BJ (cell line): ENCODE data around the gene PIAS3. TPM values are rescaled to one million over a fixed set of nuclear protein-coding genes. Genes with fewer than 3 reads are reported as not detected.
A peak's percentile ranks its signal among the peaks of the same experiment; 100 is the strongest.
"Not testable (repeated sequence)": the region's sequence is repeated elsewhere in the genome, so short reads cannot be mapped to it uniquely, and the experiment has no call there.

ENCODE experiments used
- CTCF ChIA-PET: fragments of 350-600 bp; formaldehyde crosslinking; extraction: SDS; loops from one replicate; lab custom pipeline; 2021; ENCODE audit warnings: antibody characterized with exemption, inconsistent platforms; lab: Yijun Ruan, JAX
- POLR2A ChIA-PET: fragments of 300-600 bp; sonication (Branson Sonifier 250); formaldehyde crosslinking; extraction: SDS; loops from one replicate; lab custom pipeline; 2021; ENCODE audit warnings: antibody characterized with exemption; lab: Charles Lee
- DNase-seq: peaks from one replicate; pipeline ENCODE4 v3.0.0-alpha.2; 2011; ENCODE audit warnings: low read depth
- H3K27me3 ChIP-seq: 2 replicates; pipeline ENCODE4 v1.6.0; 2011; ENCODE audit warnings: low read length; ENCODE audit not compliant: control insufficient read depth, insufficient read depth
- H3K36me3 ChIP-seq: 2 replicates; pipeline ENCODE4 v1.5.1; 2011; ENCODE audit warnings: low read length; ENCODE audit not compliant: control insufficient read depth, insufficient read depth
- H3K4me3 ChIP-seq: 2 replicates; pipeline ENCODE4 v1.5.1; 2011; ENCODE audit warnings: low read depth, mild to moderate bottlenecking, control low read depth, low read length
- polyA plus RNA-seq: library from polyadenylated mRNA; depleted of rRNA; stranded (reverse); fragments of >200 nt; gene quantifications from 2 replicates; pipeline ENCODE4 v1.2.3, GENCODE V29; 2011
- TF ChIP-seq, protein P1 (sequence below): IDR thresholded peaks from 2 replicates; pipeline ENCODE4 v1.5.1; 2011; ENCODE audit warnings: low read depth, mild to moderate bottlenecking, control low read depth, inconsistent platforms, low read length, moderate library complexity; ENCODE audit not compliant: insufficient read depth

PIAS3 gene
- polyA plus RNA-seq, 1 experiment: 38.0 TPM

DNA sequence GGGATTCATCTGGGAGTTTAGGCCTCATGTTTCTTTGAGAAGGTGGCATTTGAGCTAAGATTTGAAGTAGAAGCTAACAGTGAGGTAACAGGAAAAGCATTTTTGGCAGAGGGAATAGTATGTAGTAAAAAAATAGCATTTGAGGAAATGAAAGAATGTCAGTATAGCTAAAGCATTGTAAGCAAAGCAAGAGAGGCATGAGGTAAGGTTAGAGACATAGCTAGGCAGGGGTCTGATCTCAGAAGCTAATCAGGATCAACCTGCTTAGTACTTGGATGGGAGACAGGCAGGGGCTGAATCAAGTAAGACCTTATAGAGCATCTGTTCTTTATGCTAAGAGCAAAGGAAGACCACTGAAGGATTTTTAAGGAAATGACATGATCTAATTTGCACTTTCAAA, 30.9 kb downstream of the PIAS3 start:
- Histone ChIP-seq H3K27me3 (no peaks in the 10 kb centered on the region), H3K36me3 (peaks cover 15% of the 10 kb centered on the region), H3K4me3 (no peak overlapping the region)
- ChIA-PET POLR2A (no interaction called here), CTCF (interaction anchor here (1.5 to 4.0 kb wide), 3 partner anchors 12 to 18 kb away, joined by 3 to 16 read pairs (median 4); no protein-coding TSS in a partner anchor)
- DNase-seq: no peak
- TF ChIP-seq, protein P1, sequence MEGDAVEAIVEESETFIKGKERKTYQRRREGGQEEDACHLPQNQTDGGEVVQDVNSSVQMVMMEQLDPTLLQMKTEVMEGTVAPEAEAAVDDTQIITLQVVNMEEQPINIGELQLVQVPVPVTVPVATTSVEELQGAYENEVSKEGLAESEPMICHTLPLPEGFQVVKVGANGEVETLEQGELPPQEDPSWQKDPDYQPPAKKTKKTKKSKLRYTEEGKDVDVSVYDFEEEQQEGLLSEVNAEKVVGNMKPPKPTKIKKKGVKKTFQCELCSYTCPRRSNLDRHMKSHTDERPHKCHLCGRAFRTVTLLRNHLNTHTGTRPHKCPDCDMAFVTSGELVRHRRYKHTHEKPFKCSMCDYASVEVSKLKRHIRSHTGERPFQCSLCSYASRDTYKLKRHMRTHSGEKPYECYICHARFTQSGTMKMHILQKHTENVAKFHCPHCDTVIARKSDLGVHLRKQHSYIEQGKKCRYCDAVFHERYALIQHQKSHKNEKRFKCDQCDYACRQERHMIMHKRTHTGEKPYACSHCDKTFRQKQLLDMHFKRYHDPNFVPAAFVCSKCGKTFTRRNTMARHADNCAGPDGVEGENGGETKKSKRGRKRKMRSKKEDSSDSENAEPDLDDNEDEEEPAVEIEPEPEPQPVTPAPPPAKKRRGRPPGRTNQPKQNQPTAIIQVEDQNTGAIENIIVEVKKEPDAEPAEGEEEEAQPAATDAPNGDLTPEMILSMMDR: no peak

DNA sequence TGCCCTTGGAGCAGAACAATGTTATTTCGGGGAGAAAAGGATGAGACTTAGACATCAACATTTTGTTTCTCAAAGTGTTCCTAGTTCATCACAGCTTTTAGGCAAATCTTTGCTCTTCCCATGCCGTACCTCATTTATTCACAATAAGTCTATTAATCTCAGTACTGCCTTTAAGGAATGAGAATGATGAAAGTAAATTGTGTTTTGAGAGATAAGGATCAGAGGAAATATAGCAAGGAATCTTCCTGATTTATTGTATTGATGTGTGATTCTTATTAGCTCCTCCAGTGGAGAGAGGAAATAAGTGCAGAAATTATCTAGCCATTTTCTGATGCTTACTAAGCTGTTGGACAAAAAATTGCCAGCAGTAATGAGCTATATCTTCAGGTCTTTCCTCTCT, 32.9 kb downstream of the PIAS3 start:
- POLR2A ChIA-PET: interaction anchor here (0.6 kb wide), 1 partner anchor 23 kb away, joined by 3 read pairs; no protein-coding TSS in a partner anchor
- DNase-seq: no peak
- CTCF ChIA-PET: interaction anchor here (1.0 to 4.0 kb wide), 7 partner anchors 14 to 104 kb away, joined by 3 to 36 read pairs (median 4); partner anchors contain the start of gene NUDT17
- Histone ChIP-seq H3K27me3 (no peaks in the 10 kb centered on the region), H3K4me3 (no peak overlapping the region), H3K36me3 (peaks cover 11% of the 10 kb centered on the region)
- TF ChIP-seq, protein P1: no peak

DNA sequence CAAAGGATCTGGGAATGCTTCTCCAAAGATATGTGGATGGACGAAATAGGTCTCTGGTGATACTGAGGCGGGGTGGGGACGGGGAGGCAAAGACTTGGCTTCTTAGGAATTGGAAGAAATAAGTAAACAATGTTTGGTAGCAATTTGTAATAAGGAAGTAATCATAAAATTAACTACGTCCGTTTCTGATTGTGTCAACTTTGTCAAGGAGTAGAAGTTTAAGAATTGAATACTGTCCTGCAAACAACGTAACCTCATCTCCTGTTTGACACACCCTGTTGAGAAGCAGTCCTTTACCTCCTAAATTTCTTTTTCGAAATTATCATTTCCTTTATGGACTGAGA, 34.4 kb downstream of the PIAS3 start:
- POLR2A ChIA-PET: no interaction called here
- CTCF ChIA-PET: interaction anchor here (0.9 to 4.0 kb wide), 5 partner anchors 12 to 99 kb away, joined by 3 to 36 read pairs (median 4); partner anchors contain the start of gene NUDT17
- no peak for DNase-seq
- TF ChIP-seq, protein P1: no peak
- no peaks in the 10 kb centered on the region for H3K27me3 ChIP-seq
- peak overlapping the region; percentile 50 for H3K4me3 ChIP-seq
- H3K36me3 ChIP-seq: peaks cover 11% of the 10 kb centered on the region

DNA sequence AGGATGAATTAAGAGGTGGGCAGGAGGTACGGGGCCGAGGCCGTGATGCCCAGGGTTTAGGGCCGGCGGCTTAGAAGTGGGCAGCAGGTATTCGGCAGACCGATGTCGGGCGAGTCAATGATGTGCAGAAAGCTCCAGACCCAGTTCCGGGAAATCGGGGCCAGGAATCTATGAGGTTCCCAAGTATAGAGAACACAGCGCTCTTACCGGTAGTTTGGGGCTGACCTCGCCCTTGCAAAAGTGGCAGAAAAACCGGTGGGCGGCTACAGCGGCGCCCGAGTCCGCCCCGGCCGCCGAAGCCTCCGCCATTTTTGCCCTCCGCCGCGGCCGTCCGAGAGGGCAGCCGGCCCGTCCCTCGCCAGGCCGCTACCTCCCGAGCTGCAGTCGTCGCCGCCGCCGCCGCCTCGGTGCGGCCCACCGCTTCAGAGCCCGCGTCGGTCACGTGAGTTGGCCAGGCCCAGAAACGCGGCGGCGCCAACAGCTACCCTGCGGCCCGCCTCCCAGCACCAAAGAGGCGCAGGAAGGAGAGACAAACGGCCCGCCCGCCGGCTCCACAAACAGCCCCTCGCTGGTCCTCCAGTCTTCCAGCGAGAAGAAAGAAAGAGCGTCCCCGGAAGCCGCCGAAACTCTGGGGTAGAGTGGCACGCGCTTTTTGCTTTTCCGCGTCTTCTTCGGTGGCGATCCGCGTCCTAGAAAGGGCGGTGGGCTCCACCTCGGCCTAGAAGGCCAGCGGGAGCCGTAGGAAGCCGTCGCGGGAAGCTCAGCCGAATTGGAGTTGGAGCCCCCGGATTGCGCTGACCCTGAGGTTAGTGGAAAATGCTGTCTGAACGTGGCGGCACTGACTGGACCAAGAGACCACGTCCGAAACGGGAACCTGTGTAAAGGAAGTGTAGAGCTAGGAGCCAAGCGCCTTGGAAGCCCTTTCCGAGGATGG, 35.0 kb downstream of the PIAS3 start, which contains the start of the genes POLR3C and RNF115:
Gene POLR3C, plus strand, starts transcription at position 636 of the 934 bp plus-strand sequence. CDS start 1,577 bp downstream, outside the sequence.
Gene RNF115, minus strand, starts transcription at position 531 of the 934 bp plus-strand sequence. Its CDS starts 222 bp downstream, at position 309.
- ChIA-PET CTCF (interaction anchor here (0.9 to 4.0 kb wide), 6 partner anchors 13 to 99 kb away, joined by 3 to 36 read pairs (median 3); partner anchors contain the start of gene NUDT17), POLR2A (interaction anchor here (0.6 kb wide), 1 partner anchor 23 kb away, joined by 4 read pairs; no protein-coding TSS in a partner anchor)
- TF ChIP-seq, protein P1: no peak
- no peaks in the 10 kb centered on the region for H3K27me3 ChIP-seq
- peak; percentile 52 for DNase-seq
- peaks cover 8% of the 10 kb centered on the region for H3K36me3 ChIP-seq
- peak within 1 kb of the TSS; percentile 50 for H3K4me3 ChIP-seq

DNA sequence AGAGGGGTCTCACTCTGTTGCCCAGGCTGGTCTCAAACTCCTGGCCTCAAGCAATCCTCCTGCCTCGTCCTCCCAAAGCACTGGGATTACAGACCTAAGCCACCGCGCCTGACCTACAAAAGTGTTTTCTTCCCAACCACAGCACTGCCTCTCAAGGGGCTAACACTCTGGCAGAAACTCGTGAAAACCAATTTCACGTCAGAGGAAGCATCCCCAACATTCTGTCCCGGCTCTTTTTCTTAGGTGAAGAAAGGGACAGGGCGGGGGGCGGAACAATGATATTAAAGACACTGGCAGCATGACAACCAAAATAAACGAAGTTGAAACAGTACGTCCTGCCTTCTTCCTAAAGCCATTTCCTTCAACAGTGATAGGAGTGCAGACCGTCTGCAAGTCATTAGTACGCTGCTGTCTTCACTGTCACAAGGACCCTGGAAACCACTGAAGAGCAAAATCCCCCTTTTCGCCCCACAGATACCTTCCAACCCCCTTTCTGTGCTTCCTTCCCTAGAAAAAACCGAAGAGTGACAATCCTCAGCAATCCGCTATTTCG, 36.0 kb downstream of the PIAS3 start:
- H3K27me3 ChIP-seq, POLR2A ChIA-PET, DNase-seq, CTCF ChIA-PET, H3K36me3 ChIP-seq: not testable (repeated sequence)
- peak overlapping the region; percentile 14 for H3K4me3 ChIP-seq

DNA sequence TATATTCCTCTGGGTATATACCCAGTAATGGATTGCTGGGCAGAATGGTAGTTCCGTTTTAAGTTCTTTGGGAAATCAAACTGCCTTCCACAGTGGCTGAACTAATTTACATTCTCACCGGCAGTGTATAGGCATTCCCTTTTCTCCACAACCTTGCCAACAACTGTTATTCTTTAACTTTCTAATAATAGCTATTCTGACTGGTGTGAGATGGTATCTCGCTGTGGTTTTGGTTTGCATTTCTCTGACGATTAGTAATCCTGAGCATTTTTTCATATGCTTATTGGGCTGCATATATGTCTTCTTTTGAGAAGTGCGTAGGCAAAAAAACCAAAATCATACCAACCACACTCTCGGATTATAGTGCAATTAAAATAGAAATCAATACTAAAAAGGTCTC, 40.8 kb downstream of the PIAS3 start:
- DNase-seq: peak; percentile 31
- H3K36me3 ChIP-seq, H3K27me3 ChIP-seq, CTCF ChIA-PET, POLR2A ChIA-PET, H3K4me3 ChIP-seq: not testable (repeated sequence)

DNA sequence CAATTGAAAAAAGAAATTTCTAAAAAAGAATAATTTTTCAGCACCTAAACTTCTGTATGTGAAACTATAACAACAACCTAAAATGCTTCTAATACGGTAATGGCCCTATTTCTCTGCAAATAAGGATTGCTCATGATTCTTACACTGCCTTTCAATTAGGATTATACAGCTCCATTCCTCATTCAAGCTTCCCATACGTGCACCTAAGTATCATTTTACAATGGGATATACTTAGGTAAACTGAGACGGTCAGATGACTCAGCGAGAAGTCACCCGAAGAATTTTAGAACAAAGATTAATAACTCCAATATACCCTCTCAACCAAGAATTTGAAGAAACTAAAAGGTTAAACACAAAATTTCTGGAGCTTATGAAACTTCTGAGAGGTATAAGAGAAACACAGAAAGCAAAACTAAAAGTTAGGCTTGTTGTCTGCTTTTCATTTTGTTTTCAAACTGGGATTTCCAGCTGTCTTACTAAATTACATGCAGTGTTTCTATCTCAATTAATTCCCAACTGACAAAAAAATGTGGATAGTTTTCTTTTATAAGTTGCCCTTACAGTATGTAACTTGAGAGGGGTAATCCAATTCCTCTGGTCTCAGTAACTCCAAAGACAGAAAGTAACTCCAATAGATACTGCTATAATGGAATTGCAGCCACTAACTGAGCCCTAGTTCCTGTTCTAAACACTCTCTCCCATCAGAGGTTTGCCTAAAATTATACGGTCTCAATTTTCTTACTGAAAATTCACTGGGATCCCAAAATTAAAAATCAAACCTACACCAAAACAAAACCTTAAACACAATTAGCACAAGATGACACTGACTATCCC, 45.7 kb downstream of the PIAS3 start:
- H3K27me3 ChIP-seq, H3K36me3 ChIP-seq, H3K4me3 ChIP-seq, POLR2A ChIA-PET, CTCF ChIA-PET, DNase-seq: not testable (repeated sequence)
